DMS114 treated with DMSO at 0.1 percent for 48 hours (cell line): Measurements from ENCODE around the gene IGFBP1.

Source experiments
- DNase-seq: peaks from one replicate; lab custom pipeline; 2025; ENCODE audit not compliant: unreplicated experiment; lab: John Stamatoyannopoulos, UW

The IGFBP1 gene

DNA sequence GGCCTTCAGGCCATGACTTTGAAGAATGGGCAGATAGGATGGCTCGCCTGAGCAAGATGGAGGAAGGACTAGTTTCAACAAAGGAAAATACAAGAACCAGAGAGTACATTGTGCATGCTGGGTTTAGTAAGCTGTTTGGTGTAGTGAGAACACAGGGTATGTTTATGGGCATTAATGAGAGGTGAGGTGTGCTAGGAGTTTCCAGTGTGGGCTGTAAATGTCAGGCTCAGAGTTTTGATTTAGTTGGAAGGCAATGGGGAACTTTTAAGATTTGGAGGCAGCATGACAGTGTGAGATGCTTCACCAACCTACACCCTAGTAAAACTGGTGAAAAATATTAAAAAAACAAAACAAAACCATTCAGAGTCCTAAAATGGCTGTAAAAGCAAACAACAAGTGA is 13.3 kb downstream of the IGFBP1 start:
- no peak for DNase-seq

DNA sequence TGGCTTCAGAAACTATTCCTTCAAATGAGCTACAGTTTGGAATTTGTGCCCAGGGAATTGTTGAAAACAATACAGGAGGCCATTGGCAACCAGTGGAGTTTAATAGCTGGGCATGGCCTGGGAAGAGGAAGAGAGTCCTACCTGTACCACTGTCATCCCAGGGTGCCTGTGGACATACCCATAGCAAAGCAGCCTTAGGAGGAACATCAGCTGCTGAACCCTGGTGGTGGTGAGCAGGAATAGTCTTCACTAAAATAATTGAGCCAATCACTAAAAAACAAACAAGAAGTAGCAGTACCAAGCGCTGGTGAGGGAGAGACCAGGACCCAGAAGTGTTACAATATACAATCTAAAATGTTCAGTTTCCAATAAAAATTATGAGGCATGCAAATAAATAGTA is 14.5 kb downstream of the IGFBP1 start:
- DNase-seq: no peak

DNA sequence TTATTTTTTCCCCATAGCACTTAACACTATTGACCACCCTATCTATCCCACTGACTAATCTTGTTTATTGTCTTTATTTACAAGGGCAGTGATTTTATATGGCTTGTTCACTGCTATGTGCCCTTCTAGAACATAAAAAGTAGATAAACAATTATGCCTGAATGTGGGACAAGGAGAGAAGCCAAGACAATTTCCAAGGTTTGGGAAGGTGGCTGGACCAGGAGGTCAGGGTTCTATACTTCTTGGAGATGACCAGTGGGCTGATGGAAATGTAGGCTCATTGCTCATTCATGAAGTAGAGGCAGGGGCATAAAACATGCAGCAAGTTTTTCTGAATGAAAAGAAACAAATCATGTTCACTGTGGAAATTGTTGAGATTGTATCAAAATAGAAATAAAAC is 21.3 kb downstream of the IGFBP1 start:
- DNase-seq: no peak

DNA sequence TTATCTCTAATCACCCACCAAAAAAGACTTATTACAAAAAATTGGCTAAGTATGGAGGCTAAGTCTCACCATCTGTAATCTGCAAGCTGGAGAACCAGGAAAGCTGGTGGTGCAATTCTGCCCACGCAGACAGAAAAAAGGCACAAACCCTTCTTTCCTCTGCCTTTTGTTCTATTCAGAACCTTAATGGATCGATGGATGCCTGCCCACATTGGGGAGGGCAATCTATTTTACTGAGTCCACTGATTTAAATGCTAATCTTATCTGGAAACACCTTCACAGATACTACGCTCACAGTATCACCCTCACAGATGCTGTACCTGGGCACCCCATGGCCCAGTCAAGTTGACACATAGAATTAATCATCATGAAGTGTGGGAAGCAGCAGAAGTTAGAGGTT is 22.6 kb downstream of the IGFBP1 start:
- no peak for DNase-seq

DNA sequence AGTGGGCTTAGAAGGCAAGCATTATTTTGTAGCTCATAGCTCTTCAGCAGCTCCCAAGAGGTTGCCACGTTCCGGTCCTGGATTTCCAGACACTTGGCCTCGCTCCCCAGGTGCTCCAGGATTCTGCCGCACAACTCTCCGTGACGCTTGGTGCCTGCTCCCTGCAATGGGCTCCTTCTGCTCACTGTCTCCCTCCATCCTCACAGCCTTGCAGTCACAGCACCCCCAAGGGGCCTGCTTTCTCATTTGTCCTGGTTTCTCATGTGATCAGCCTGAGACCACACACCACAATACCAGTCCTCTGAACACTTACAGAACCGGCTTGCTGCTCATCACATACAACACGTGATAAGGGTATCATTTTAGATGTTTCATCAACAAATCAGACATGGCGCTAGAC is 23.0 kb downstream of the IGFBP1 start:
- no peak for DNase-seq

DNA sequence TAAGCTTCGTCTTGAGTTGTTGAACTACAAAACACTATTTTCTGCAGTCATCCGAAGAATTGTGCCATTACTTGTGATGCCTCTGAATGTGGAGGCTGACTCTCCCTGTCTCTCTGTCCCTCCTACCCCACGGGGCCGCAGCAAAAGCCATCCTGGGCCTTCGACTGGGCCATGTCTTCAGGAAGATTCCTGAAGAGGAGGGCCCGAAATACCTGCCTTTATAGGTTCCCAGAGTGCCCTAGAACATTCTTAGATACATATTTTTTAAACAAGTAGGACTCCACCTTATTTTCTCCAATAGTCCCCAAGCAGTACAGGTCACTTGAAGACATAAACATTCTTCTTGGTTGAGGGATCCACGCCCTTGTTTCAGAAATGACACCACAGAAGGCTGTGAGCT is 24.7 kb downstream of the IGFBP1 start:
- DNase-seq: no peak

DNA sequence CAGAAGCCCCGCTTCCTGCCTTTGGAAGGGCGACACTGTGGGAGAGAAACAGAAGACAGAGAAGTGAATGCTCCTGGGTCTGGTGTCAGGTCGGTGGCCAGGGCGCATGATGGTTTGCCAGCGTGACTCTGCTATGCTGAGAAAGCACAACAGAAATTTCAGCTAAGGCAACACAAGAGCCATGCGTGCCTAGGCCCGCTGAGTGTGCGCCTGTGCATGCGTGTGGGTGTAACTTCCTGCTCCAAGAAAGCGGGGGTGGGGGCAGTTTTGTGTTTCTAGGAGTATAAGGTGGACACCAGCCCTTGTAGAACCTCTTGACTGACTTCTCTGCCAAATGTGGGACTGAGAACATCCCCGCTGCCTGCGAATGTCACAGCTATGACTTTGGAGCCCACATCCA is 26.6 kb downstream of the IGFBP1 start:
- DNase-seq: no peak

DNA sequence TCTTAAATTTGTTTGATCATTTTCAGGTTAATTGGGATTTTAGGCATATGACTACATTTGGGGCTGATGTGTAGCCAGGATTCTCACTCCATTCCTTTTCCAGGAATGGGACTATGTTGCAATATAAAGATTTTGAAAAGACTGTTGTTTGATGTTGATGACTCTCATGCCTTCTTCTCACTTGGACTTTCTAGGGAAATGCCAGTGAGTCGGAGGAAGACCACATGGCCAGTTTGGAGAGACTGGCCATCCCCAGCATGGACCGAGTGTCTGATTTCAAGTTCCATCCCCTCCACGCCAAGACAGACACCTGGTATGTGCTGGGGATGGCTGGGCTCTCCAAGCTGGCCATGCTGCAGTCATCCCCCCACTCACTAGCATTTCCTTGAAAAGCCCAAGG is 27.3 kb downstream of the IGFBP1 start:
- no peak for DNase-seq

DNA sequence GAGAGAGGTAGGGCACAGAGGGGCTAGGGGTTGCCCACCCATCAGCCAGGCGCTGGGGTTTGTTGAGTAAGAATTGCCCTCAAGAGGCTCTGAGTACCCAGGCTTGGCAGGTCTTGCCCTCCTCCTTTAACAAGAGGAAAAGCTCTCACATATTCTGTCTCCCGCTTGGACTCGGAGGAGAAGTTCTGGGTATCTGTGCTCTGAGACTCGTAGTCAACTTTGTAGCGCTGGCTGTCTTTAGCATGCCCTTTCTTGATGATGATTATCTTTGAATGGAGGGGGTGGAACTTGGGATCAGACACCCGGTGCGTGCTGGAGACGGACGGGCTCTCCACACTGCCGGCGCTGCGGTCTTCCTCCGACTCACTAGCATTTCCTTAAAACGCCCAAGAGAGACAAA is 28.8 kb downstream of the IGFBP1 start:
- DNase-seq: no peak

DNA sequence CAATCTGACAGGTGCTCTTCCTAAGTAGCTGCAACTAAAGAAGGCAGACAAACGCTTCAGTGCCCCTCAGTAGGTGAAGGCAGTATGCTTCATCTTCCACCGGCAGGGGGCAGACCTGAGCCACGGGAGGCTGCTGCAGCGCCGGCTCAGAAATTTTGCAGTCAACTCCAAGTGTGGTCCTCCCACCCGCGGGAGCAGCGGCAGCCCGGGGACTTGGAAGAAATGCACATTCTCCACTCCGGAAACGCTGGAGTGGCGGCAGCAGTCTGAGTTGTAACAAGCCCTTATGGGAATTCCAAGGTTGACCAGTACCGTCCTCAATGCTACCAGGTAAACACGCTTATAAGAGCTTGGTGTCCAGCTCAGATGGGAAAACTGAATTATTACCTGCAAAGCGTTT is 29.4 kb downstream of the IGFBP1 start:
- peak; percentile 44 for DNase-seq

DNA sequence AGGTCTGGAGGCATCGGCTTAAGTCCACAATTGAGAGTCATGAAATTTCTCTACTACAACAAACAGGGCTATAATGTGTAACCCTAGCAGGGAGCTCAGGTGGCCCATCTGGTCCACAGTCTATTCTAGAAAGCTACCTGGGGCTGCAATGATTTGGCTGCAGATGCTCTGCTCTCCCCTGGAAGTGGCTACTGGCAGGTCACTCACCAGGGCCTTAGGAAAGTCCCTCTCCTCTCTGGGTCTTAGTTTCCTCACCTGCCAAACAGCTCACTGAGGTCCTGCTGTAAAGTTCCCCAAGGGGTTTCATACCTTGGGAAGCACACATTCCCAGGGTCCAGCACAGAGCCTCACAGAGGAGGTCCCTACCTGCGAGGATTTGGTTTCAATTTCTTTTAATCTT is 30.3 kb downstream of the IGFBP1 start:
- no peak for DNase-seq

DNA sequence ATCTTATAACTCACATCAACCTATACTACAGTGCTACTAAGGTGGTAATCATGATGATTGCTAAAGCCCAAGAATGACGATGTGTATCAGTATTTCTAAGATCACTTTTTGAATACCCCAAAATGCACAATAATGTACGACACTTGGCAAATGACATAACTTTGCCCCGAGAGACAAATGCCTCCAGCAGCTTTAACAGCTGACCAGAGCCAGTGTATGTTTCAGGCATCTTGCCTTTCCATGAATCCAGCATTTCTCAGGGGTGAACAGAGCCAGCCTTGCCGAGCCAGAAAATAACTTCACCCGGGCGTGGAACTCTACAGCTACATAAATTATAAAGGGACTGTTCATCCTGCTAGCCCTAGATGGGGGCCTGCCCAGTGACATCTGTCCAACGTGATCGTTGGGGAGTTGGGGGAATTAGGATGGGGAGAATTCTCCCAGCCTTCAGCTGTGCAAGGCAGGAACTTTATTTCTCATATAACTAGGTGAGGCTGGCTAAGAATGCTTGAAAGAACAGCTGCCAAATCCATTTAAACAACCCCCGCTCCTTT is 31.0 kb downstream of the IGFBP1 start:
- no peak for DNase-seq

DNA sequence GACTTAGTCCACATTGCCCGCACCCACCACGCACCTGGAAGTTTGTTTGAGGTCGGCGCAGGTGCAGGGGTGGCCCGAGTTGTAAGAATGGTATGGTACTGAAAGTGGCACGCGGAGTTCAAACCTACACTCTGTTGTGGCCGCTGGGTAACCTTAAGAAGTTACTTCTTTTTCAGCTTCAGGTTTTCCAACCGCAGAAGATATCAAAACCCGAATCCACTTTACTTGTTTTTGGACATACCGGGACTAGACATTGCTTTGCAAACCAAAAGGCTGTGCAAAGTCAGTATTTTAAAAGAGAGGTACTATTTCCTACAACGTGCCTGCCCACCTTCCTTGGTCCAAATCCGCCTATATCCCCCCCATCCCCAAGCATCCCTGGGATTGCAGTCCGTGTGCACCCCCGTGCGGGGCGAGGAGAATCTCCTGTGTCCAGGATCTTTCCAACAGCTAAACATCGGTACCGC is 31.7 kb downstream of the IGFBP1 start:
- no peak for DNase-seq

DNA sequence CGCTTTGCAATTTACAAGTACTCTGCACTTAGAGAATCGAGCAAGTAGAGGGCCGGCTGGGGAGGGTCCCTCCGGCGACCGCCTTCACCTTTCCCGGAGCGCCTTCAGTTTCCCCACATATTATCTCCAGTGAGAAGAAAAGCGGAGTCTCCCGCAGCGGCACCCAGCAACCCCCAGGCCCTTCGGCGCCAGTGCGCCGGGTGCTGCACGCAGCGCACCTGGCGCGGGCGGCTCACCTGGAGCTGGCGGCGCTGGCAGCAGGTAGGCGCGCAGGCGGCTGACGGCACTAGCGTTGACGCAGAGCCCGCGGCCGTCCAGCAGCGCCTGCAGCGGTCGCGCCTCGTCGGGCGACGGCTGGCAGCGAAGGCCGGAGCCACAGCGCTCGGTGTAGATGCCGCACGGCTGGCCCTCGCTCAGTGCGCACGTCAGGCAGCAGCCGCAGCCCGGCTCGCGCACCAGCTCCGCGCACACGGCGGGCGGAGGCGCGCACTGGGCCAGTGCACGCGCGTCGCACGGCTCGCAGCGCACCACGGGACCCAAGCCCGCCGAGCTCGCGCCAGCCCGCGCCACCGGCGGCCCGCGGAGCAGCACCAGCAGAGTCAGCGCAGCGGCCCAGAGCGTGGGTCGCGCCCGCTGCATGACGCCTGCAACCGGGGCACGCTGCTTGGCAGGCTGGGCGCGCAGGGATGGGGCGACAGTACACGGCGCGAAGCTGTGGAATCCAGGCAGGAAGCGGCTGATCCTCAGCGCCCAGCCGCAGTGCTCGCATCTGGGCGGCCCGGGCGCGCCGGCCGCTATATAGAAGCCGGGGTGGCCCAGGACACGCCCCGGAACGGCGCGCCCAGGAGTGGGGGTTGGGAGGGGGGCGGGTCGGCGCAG is 32.5 kb downstream of the IGFBP1 start, which contains the start of gene IGFBP3:
IGFBP3 (minus strand) TSS at position 771 of the 879 bp plus-strand sequence; CDS start at position 639, 132 bp downstream.
- DNase-seq: peak; percentile 23

DNA sequence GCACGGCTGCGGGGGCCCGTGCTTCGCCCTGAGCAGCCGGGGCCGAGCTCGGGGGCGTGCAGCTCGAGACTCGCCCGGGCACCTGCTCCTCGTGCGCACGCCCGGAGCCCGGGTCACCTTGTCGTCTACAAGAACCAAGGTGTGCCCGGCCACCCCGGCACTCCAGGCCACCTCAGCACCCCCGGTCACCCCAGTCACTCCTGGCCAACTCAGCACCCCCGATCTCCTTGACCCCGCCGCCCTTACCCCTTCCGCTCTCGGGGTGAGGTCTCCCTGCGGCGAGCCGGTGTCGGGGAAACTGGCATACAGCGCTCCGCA is 33.1 kb downstream of the IGFBP1 start:
- no peak for DNase-seq

DNA sequence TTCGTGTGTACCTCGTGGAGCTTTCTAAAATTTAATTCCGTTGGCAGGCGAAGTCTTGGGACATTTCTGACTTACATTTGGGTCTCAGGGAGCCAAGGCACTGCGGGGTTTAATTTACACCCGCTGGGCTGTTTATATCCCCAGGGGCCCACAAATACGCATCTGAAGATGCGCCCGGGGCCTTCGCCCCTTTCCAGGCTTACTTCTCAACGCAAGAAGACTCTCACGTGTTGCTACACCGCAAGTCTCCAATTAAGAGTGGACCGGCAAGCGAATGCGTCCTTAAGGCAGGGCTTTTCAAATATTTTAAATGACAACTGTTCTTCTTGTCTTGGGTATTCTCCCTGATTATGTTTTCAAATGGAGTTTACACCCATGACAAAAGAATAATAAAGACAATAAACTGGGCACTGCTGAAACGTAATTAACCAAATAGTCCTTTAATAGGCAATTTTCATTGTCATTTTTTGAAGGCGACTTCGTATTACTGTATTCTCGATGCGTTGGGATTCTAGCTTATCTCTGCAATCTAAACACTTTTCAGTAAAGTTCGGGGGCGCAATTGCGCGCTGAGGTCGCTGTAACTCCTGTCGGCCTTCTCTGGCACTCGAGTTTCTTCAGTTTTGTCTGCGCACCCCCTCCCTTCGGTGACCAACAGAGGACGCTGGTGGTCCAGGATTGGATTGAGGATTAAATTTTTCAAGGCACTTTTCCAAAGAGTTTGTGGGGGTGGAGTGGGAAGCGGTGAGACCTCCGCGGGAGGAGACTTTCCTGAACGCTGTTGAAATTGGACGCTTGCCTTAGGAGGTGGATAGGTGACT is 33.6 kb downstream of the IGFBP1 start:
- peak; percentile 43 for DNase-seq

DNA sequence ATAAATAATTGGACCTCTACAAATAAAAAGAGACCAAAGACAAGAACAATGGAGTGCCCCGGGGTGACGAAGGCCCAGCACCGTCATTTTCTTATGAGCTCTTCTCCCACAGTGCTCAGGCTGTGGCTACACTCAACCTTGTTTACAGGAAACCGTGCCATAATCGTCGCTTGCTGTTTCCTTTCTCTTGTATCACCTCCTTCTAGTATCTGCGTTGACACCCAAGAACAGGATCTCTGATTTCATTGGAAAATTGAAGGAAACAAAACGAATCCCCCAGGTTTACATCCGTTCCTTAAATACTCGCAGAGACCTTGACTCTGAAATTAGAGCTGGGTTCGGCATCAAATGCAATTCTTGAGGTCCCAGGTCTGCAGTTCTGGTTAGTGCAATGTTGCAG is 34.5 kb downstream of the IGFBP1 start:
- peak; percentile 43 for DNase-seq

DNA sequence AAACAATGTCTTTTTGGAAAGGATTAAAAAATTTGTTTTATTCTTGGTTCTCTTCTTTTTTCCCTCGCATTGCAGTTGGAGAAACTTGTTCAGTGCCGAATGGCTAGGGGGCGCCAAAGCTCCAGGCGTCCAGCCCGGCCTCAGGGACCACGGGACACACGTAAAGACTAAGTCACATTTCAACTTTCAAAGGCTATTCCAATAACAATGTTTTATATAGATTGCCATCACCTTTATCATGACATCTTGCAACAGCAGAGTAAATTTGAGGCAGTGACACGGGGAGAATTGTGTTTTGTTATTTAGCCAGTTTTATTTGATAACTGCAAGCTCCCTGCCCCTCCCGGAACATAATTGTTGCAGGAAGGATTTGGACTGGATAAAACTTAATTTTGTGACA is 35.0 kb downstream of the IGFBP1 start:
- DNase-seq: peak; percentile 65

DNA sequence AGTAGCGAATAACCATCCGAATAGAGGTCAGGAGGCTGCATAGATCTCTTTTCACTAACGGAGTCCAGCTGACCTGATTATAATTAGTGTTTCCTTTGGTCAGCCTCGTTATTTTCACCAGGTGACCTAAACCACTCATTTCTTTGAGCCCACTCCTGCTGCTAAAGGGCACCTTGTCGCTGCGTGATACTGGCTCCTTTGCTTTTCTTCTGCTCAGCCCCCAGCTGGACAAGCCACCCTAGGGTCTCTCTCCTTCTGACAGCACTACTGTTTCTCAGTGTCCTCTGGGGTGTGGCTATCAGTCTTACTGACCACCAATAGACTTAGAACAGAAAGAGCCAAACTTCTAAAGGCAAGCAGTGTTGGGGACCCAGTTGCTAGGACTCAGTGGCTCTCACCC is 35.5 kb downstream of the IGFBP1 start:
- no peak for DNase-seq

DNA sequence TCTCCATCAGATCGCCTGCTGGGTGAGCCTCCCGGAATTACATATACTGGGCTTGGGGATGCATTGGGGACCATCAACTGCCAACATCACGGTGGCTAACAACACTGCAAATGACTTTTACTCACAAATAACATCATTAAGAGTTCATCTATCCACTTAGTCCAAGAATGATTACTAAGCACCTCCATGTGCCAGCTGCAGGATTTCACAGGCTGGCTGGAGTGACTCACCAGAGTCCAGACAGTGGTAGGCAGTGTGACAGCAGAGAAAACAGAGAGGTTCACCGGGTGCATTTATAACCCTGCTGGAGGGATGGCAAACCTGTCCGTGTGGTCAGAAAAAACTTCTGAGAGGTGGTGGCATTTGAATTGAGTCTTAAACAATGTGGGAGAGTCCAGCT is 36.0 kb downstream of the IGFBP1 start:
- DNase-seq: no peak

DNA sequence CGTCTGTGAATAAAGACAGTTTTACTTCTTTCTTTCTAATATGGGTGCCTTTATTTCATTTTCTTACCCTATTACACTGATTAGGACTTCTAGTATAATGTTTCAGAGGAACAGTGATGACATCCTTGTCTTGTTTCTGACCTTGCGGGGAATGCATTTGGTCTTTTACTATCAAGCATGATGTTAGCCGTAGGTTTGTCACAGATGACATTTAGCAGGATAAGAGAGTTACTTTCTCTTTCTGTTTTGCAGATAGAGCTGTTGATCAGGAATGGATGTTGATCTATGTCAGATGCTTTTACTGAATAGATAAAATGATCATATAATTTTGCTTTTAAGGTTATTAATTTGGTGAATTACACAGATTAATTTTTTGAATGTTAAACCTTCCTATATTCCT is 39.4 kb downstream of the IGFBP1 start:
- no peak for DNase-seq

DNA sequence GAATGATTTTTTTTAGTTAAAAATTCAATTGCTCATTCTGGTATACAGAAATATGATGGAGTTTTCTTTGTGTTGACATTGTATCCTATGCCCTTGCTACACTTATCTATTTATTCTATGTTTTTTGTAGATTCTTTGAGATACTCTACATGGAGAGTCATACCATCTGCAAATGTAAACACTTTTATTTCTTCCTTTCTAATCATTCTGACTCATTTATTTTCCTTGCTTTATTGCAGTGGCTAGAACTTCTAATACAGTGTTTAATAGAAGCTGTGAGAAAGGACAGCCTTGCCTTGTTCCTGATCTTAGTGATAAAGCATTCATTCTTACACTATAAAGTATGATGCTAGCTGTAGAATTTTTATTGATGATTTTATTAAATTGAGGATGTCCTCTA is 42.7 kb downstream of the IGFBP1 start:
- no peak for DNase-seq
